WTC11 (cell line): ENCODE measurements around the gene SLC16A9. TPM values are rescaled to one million over a fixed set of nuclear protein-coding genes. Genes with fewer than 3 reads are reported as not detected.

Source experiments
- ATAC-seq: fragments of 200-7000 bp; cut with Tn5 transposase; 2 replicates; pipeline ENCODE4 v1.10.0; 2021; ENCODE audit warnings: mild to moderate bottlenecking, moderate library complexity
- CTCF ChIA-PET: fragments of 300-600 bp; sonication (Branson Sonifier 250); formaldehyde crosslinking; loops from one replicate; lab custom pipeline; 2021; ENCODE audit warnings: antibody characterized with exemption; lab: Charles Lee
- POLR2A ChIA-PET: fragments of 350-600 bp; sonication (Branson Sonifier 250); formaldehyde crosslinking; loops from one replicate; lab custom pipeline; 2021; ENCODE audit warnings: antibody characterized with exemption; lab: Charles Lee
- DNase-seq: peaks from one replicate; pipeline ENCODE4 v3.0.0; 2021; ENCODE audit warnings: low spot score
- H3K27ac Mint-ChIP-seq: 2 replicates; pipeline ENCODE4 v1.8.0; 2021; ENCODE audit warnings: mixed read lengths
- H3K27me3 Mint-ChIP-seq: 2 replicates; pipeline ENCODE4 v1.8.0; 2021; ENCODE audit warnings: low read depth, mild to moderate bottlenecking, moderate library complexity, mixed read lengths
- H3K36me3 Mint-ChIP-seq: 2 replicates; pipeline ENCODE4 v1.8.0; 2021; ENCODE audit warnings: mixed read lengths
- H3K4me1 Mint-ChIP-seq: 2 replicates; pipeline ENCODE4 v1.8.0; 2022; ENCODE audit warnings: mixed read lengths
- H3K4me3 Mint-ChIP-seq: 2 replicates; pipeline ENCODE4 v1.8.0; 2021; ENCODE audit warnings: mild to moderate bottlenecking, moderate library complexity, mixed read lengths
- H3K9me3 Mint-ChIP-seq: 2 replicates; pipeline ENCODE4 v1.8.0; 2021; ENCODE audit warnings: mixed read lengths
- ARID4B ChIP-seq: sonication (generic); formaldehyde crosslinking; IDR thresholded peaks from 2 replicates; pipeline ENCODE4 v1.8.0; 2023; ENCODE audit warnings: missing genetic modification reagents, mild to moderate bottlenecking, borderline replicate concordance
- ATF3 ChIP-seq: sonication (generic); formaldehyde crosslinking; conservative IDR thresholded peaks from 2 replicates; pipeline ENCODE4 v1.8.1; 2022; ENCODE audit warnings: mild to moderate bottlenecking, missing genetic modification reagents
- ETV6 ChIP-seq: sonication (generic); formaldehyde crosslinking; IDR thresholded peaks from 2 replicates; pipeline ENCODE4 v1.8.1; 2022; ENCODE audit warnings: mild to moderate bottlenecking, missing genetic modification reagents
- FOXJ3 ChIP-seq: sonication (generic); formaldehyde crosslinking; IDR thresholded peaks from 2 replicates; pipeline ENCODE4 v1.9.0; 2021; ENCODE audit warnings: missing genetic modification reagents, mild to moderate bottlenecking, borderline replicate concordance
- GABPB1 ChIP-seq: sonication (generic); formaldehyde crosslinking; IDR thresholded peaks from 2 replicates; pipeline ENCODE4 v1.8.1; 2023; ENCODE audit warnings: mild to moderate bottlenecking, missing genetic modification reagents
- MLX ChIP-seq: sonication (generic); formaldehyde crosslinking; IDR thresholded peaks from 2 replicates; pipeline ENCODE4 v1.8.1; 2023; ENCODE audit warnings: mild to moderate bottlenecking, missing genetic modification reagents, moderate library complexity
- MYBL2 ChIP-seq: sonication (generic); formaldehyde crosslinking; IDR thresholded peaks from 2 replicates; pipeline ENCODE4 v1.8.1; 2023; ENCODE audit warnings: mild to moderate bottlenecking, moderate library complexity, missing genetic modification reagents
- USF1 ChIP-seq: sonication (generic); formaldehyde crosslinking; IDR thresholded peaks from 2 replicates; pipeline ENCODE4 v1.8.0; 2022; ENCODE audit warnings: mild to moderate bottlenecking, missing genetic modification reagents
- ZMAT4 ChIP-seq: fragments of 250-450 bp; sonication (Bioruptor Pico); IDR thresholded peaks from 2 replicates; pipeline ENCODE4 v1.9.0; 2021; ENCODE audit warnings: mild to moderate bottlenecking
- ZNF121 ChIP-seq: sonication (generic); formaldehyde crosslinking; IDR thresholded peaks from 2 replicates; pipeline ENCODE4 v1.8.0; 2023; ENCODE audit warnings: missing genetic modification reagents
- ZNF138 ChIP-seq: sonication (generic); formaldehyde crosslinking; conservative IDR thresholded peaks from 2 replicates; pipeline ENCODE4 v1.8.1; 2022; ENCODE audit warnings: mild to moderate bottlenecking, moderate library complexity, missing genetic modification reagents
- ZNF232 ChIP-seq: sonication (generic); formaldehyde crosslinking; IDR thresholded peaks from 2 replicates; pipeline ENCODE4 v1.8.0; 2022; ENCODE audit warnings: mild to moderate bottlenecking, missing genetic modification reagents
- ZNF263 ChIP-seq: sonication (generic); formaldehyde crosslinking; IDR thresholded peaks from 2 replicates; pipeline ENCODE4 v1.8.1; 2022; ENCODE audit warnings: low read depth, mild to moderate bottlenecking, moderate library complexity, missing genetic modification reagents
- ZNF423 ChIP-seq: fragments of 250-450 bp; sonication (Bioruptor Pico); IDR thresholded peaks from 2 replicates; pipeline ENCODE4 v2.1.2; 2022; ENCODE audit warnings: mild to moderate bottlenecking, moderate library complexity
- ZNF671 ChIP-seq: fragments of 250-450 bp; sonication (Bioruptor Pico); IDR thresholded peaks from 2 replicates; pipeline ENCODE4 v1.8.0; 2021; ENCODE audit warnings: mild to moderate bottlenecking
- ZSCAN18 ChIP-seq: fragments of 250-450 bp; sonication (Bioruptor Pico); IDR thresholded peaks from 2 replicates; pipeline ENCODE4 v2.1.2; 2022; ENCODE audit warnings: mild to moderate bottlenecking, moderate library complexity
- total RNA-seq: library from RNA; stranded (reverse); gene quantifications from 3 replicates; pipeline ENCODE4 v1.2.3, GENCODE V29; 2021
- TF ChIP-seq, protein P1 (sequence below): sonication (generic); formaldehyde crosslinking; IDR thresholded peaks from 2 replicates; pipeline ENCODE4 v1.8.1; 2022; ENCODE audit warnings: mild to moderate bottlenecking, missing genetic modification reagents, moderate library complexity, borderline replicate concordance
- TF ChIP-seq, protein P2 (sequence below): sonication (generic); formaldehyde crosslinking; IDR thresholded peaks from 2 replicates; pipeline ENCODE4 v1.8.1; 2023; ENCODE audit warnings: mild to moderate bottlenecking, missing genetic modification reagents
- TF ChIP-seq, protein P3 (sequence below): sonication (generic); formaldehyde crosslinking; IDR thresholded peaks from 2 replicates; pipeline ENCODE4 v1.8.1; 2023; ENCODE audit warnings: mild to moderate bottlenecking, missing genetic modification reagents, borderline replicate concordance

Gene SLC16A9
- total RNA-seq, 1 experiment from 2014 or later: 4.0 TPM

DNA sequence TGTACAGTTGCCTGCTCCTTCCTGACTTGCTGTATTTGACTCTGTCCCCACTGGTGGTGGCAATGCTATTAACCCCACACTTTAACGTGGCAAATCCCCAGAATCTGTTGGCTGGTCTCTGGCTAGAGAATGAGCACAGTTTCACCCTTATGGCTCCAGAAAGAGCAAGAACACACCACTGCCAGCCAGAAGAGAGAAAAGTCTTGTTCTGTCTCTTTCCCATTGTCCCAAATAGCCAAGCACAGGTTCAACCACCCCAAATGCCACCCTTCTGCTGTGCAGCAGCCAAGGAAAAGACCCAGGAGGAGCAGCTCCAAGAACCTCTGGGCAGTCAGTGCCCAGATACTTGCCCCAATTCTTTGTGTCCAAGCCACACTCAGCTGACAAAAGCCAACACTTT lies 11.3 kb downstream of the SLC16A9 start (continued):
- TF ChIP-seq, protein P1, sequence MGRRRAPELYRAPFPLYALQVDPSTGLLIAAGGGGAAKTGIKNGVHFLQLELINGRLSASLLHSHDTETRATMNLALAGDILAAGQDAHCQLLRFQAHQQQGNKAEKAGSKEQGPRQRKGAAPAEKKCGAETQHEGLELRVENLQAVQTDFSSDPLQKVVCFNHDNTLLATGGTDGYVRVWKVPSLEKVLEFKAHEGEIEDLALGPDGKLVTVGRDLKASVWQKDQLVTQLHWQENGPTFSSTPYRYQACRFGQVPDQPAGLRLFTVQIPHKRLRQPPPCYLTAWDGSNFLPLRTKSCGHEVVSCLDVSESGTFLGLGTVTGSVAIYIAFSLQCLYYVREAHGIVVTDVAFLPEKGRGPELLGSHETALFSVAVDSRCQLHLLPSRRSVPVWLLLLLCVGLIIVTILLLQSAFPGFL (CRISPR knock-in tag): no peak
- TF ChIP-seq ZNF138 (CRISPR knock-in tag): no peak
- TF ChIP-seq, protein P2, sequence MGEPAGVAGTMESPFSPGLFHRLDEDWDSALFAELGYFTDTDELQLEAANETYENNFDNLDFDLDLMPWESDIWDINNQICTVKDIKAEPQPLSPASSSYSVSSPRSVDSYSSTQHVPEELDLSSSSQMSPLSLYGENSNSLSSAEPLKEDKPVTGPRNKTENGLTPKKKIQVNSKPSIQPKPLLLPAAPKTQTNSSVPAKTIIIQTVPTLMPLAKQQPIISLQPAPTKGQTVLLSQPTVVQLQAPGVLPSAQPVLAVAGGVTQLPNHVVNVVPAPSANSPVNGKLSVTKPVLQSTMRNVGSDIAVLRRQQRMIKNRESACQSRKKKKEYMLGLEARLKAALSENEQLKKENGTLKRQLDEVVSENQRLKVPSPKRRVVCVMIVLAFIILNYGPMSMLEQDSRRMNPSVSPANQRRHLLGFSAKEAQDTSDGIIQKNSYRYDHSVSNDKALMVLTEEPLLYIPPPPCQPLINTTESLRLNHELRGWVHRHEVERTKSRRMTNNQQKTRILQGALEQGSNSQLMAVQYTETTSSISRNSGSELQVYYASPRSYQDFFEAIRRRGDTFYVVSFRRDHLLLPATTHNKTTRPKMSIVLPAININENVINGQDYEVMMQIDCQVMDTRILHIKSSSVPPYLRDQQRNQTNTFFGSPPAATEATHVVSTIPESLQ (CRISPR knock-in tag): no peak
- TF ChIP-seq ZNF423: no peak
- TF ChIP-seq FOXJ3 (CRISPR knock-in tag): no peak
- TF ChIP-seq MYBL2 (CRISPR knock-in tag): no peak

DNA sequence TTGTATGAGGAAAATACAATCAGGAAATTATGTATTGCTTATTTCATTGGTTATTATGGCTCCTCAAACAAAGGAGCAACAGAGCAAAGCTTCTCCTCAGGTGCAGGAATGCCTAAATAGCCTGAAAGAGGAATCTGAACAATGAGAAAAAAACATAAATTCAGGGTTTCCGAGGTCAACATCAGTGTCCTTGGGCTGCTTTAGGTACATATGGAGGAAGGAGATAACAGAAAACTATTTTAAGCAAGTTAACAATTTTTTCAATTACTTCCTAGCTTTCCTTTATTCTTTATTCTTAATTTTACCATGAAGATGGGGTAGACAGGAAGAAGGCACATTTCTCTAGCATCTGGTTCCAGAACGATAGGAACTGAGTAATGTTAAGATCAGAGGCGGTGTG lies 14.0 kb downstream of the SLC16A9 start:
- POLR2A ChIA-PET: no interaction called here
- DNase-seq: no peak
- H3K9me3 Mint-ChIP-seq: peaks cover 7% of the 10 kb centered on the region
- CTCF ChIA-PET: no interaction called here
- peaks cover 6% of the 10 kb centered on the region for H3K36me3 Mint-ChIP-seq
- H3K4me3 Mint-ChIP-seq: no peak overlapping the region
- no peak overlapping the region for H3K27ac Mint-ChIP-seq
- no peaks in the 10 kb centered on the region for H3K27me3 Mint-ChIP-seq
- TF ChIP-seq, protein P3, sequence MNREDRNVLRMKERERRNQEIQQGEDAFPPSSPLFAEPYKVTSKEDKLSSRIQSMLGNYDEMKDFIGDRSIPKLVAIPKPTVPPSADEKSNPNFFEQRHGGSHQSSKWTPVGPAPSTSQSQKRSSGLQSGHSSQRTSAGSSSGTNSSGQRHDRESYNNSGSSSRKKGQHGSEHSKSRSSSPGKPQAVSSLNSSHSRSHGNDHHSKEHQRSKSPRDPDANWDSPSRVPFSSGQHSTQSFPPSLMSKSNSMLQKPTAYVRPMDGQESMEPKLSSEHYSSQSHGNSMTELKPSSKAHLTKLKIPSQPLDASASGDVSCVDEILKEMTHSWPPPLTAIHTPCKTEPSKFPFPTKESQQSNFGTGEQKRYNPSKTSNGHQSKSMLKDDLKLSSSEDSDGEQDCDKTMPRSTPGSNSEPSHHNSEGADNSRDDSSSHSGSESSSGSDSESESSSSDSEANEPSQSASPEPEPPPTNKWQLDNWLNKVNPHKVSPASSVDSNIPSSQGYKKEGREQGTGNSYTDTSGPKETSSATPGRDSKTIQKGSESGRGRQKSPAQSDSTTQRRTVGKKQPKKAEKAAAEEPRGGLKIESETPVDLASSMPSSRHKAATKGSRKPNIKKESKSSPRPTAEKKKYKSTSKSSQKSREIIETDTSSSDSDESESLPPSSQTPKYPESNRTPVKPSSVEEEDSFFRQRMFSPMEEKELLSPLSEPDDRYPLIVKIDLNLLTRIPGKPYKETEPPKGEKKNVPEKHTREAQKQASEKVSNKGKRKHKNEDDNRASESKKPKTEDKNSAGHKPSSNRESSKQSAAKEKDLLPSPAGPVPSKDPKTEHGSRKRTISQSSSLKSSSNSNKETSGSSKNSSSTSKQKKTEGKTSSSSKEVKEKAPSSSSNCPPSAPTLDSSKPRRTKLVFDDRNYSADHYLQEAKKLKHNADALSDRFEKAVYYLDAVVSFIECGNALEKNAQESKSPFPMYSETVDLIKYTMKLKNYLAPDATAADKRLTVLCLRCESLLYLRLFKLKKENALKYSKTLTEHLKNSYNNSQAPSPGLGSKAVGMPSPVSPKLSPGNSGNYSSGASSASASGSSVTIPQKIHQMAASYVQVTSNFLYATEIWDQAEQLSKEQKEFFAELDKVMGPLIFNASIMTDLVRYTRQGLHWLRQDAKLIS (CRISPR knock-in tag): no peak
- no peak for TF ChIP-seq MLX
- no peak for TF ChIP-seq ZNF671 (CRISPR knock-in tag)
- no peak for TF ChIP-seq USF1
- TF ChIP-seq ZNF121 (CRISPR knock-in tag): no peak
- TF ChIP-seq ZMAT4: no peak
- TF ChIP-seq ATF3 (CRISPR knock-in tag): no peak
- TF ChIP-seq ZNF263 (CRISPR knock-in tag): no peak
- no peak for TF ChIP-seq ARID4B (CRISPR knock-in tag)
- TF ChIP-seq ZSCAN18: no peak
- TF ChIP-seq GABPB1 (CRISPR knock-in tag): no peak
- TF ChIP-seq ETV6 (CRISPR knock-in tag): no peak
- TF ChIP-seq ZNF232 (CRISPR knock-in tag): no peak
- ATAC-seq: no peak
- H3K4me1 Mint-ChIP-seq: peaks cover 5% of the 10 kb centered on the region
